Peyer's patch (tissue), 4 donors: ENCODE results near the gene PRICKLE4. TPM values are rescaled to one million over a fixed set of nuclear protein-coding genes. Genes with fewer than 3 reads are reported as not detected.

ENCODE experiments used
- DNase-seq, 3 donors: peaks; one replicate each; pipeline ENCODE4 v3.0.0-alpha.2; 2017 to 2019
- H3K27ac ChIP-seq, 4 donors: fragments of 200-600 bp; sonication (generic); one replicate each; pipeline ENCODE4 v1.5.1; 2016 to 2019
- H3K27me3 ChIP-seq, 2 donors: fragments of 200-600 bp; sonication (generic); one replicate each; pipeline ENCODE4 v1.5.1; 2019
- H3K36me3 ChIP-seq, 3 donors: fragments of 200-600 bp; sonication (generic); one replicate each; pipeline ENCODE4 v1.5.1; 2016 to 2019
- H3K4me1 ChIP-seq, 4 donors: fragments of 200-600 bp; sonication (generic); one replicate each; pipeline ENCODE4 v1.5.1; 2016 to 2019
- H3K4me3 ChIP-seq, 4 donors: fragments of 200-600 bp; sonication (generic); 1 replicate in 3 of 4; 2 replicates in 1 of 4; pipeline ENCODE4 v1.5.1; 2016 to 2019; ENCODE audit warnings: mild to moderate bottlenecking in 1 of 4
- H3K9me3 ChIP-seq, 4 donors: fragments of 200-600 bp; sonication (generic); one replicate each; pipeline ENCODE4 v1.5.1; 2016 to 2019; ENCODE audit warnings: mild to moderate bottlenecking in 1 of 4
- POLR2A ChIP-seq, 2 donors: fragments of 450-650 bp; IDR thresholded peaks; one replicate each; pipeline ENCODE4 v1.5.1; 2017; ENCODE audit warnings: antibody characterized with exemption in 2 of 2, mild to moderate bottlenecking in 2 of 2, moderate library complexity in 2 of 2
- total RNA-seq, 4 donors: library from RNA; depleted of rRNA; stranded (reverse); fragments of >200 nt; gene quantifications; one replicate each; pipeline ENCODE4 v1.1.0, GENCODE V29; 2016
- TF ChIP-seq, protein P1 (sequence below), 6 experiments: fragments of 450-650 bp in 4 of 6; fragments of 200-600 bp in 2 of 6; sonication (generic) in 1 of 6; IDR thresholded peaks; one replicate each; pipeline ENCODE4 v1.5.1; 2017 to 2019; ENCODE audit warnings: antibody characterized with exemption in 6 of 6, mild to moderate bottlenecking in 3 of 6, moderate library complexity in 1 of 6

PRICKLE4 gene
- total RNA-seq, 4 donors from 2014 or later, result 3.8 to 23.4 (median 16.8) TPM

GRCh38 chr6:41733707-41734665 lies 46.6 kb upstream of the PRICKLE4 start:
- Histone ChIP-seq H3K27me3 (no peaks in the 10 kb centered on the region), H3K27ac (peak overlapping the region; percentile 94 to 99 (median 98)), H3K4me1 (peaks cover 3 to 33% (median 9%) of the 10 kb centered on the region in 4 donors), H3K4me3 (peak overlapping the region; percentile 74 to 98 (median 90)), H3K36me3 (no peaks in the 10 kb centered on the region), H3K9me3 (no peaks in the 10 kb centered on the region)
- TF ChIP-seq, protein P1, sequence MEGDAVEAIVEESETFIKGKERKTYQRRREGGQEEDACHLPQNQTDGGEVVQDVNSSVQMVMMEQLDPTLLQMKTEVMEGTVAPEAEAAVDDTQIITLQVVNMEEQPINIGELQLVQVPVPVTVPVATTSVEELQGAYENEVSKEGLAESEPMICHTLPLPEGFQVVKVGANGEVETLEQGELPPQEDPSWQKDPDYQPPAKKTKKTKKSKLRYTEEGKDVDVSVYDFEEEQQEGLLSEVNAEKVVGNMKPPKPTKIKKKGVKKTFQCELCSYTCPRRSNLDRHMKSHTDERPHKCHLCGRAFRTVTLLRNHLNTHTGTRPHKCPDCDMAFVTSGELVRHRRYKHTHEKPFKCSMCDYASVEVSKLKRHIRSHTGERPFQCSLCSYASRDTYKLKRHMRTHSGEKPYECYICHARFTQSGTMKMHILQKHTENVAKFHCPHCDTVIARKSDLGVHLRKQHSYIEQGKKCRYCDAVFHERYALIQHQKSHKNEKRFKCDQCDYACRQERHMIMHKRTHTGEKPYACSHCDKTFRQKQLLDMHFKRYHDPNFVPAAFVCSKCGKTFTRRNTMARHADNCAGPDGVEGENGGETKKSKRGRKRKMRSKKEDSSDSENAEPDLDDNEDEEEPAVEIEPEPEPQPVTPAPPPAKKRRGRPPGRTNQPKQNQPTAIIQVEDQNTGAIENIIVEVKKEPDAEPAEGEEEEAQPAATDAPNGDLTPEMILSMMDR (IDR thresholded peaks at IDR 0.05), result peak in 2 of 6 experiments; percentile 14
- TF ChIP-seq POLR2A (IDR thresholded peaks at IDR 0.05), result peak in 1 of 2 donors; percentile 21
- peak; percentile 81 to 91 (median 87) for DNase-seq

DNA sequence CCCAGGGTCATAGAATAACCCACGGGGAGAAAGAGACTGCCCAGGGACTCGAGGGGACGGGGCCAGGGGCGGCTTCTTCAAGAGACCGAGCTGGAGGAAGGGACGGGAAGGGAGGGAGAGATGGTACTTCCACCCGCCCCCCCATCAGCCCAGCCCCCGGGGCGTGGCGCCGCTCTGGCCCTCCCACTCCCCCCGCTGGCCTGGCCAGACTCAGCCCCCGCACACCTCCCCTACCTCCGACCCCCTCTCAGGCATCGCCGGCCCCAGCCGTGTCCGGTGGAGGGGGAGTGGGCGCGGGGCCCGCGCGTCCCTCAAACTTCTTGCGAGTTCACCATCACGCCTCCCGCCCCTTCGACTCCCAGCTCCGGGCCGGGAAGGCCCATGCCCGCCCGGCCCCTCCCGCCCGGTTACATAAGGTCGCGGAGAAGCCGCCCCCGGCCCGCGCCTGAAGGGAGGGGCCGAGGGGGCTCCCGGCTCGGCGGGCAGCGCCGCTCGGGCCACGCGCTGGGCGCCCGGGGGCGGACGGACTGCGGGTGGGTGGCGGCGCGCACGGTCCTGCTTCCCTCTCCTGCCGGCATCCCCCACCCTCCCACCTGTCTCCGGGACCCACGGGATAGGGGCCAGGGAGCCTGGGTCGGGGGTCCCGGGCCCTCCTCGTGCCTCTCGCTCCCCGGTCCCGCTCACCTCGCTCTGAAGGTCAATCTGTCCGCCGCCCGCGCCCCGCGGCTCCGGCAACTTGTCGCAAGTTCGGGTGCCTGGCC lies 45.7 kb upstream of the PRICKLE4 start:
- TF ChIP-seq, protein P1 (IDR thresholded peaks at IDR 0.05), result no peak
- no peak for TF ChIP-seq POLR2A (IDR thresholded peaks at IDR 0.05)
- Histone ChIP-seq H3K4me1 (peaks cover 0 to 26% (median 9%) of the 10 kb centered on the region in 4 donors), H3K9me3 (no peaks in the 10 kb centered on the region), H3K4me3 (peak overlapping the region; percentile 74 to 98 (median 90)), H3K27me3 (no peaks in the 10 kb centered on the region), H3K36me3 (no peaks in the 10 kb centered on the region), H3K27ac (peak overlapping the region; percentile 94 to 99 (median 98))
- DNase-seq, result peak; percentile 85 to 94 (median 86)

DNA sequence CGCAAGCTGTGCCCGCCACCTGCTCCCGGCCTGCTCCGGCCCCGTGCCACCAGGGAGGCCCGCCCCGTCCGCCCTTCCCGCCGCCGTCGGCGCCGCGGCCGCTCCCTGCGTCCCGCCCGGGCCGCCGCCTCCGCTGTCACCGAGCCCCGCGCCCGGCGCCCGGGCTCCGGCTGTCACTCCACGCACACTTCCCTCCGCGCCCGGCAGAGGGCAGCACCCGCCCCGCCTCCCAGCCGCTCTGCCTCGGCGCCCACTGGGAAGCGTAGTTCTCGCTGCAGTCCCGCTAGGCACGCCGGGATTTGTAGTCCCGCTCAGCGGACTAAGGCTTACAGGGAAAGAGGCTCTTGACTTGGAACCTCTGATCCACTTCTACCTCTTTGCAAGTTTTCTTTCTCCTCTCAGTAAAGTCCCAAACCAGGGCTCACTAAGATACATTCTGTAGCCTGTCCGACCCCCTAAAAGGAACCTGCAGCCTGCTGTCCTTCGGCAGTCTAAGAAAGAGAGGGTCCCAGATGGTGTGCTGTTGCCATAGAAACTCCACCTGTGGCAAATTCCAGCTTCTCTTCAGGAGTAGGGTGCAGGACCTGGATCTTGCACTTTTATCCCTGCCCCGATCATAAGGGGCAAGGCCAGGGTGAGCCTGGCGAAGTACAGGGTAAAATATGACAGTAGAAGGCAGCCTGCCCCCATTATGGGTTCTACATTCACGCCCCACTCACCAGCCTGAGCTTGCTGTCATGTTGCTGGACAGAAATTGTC lies 45.0 kb upstream of the PRICKLE4 start, which contains the start of gene TFEB:
Gene TFEB (minus strand): TSS at position 182 of the 759 bp plus-strand sequence. CDS start 44,395 bp downstream, outside the sequence.
- peaks cover 0 to 26% (median 9%) of the 10 kb centered on the region in 4 donors for H3K4me1 ChIP-seq
- H3K9me3 ChIP-seq, result no peaks in the 10 kb centered on the region
- DNase-seq, result peak; percentile 95 to 98 (median 98)
- H3K27me3 ChIP-seq, result no peaks in the 10 kb centered on the region
- peak within 1 kb of the TSS; percentile 94 to 99 (median 98) for H3K27ac ChIP-seq
- H3K36me3 ChIP-seq, result no peaks in the 10 kb centered on the region
- H3K4me3 ChIP-seq, result peak within 1 kb of the TSS; percentile 74 to 98 (median 90)
- peak; percentile 40 to 82 for TF ChIP-seq POLR2A (IDR thresholded peaks at IDR 0.05)
- TF ChIP-seq, protein P1 (IDR thresholded peaks at IDR 0.05), result peak; percentile 88 to 99 (median 98)

DNA sequence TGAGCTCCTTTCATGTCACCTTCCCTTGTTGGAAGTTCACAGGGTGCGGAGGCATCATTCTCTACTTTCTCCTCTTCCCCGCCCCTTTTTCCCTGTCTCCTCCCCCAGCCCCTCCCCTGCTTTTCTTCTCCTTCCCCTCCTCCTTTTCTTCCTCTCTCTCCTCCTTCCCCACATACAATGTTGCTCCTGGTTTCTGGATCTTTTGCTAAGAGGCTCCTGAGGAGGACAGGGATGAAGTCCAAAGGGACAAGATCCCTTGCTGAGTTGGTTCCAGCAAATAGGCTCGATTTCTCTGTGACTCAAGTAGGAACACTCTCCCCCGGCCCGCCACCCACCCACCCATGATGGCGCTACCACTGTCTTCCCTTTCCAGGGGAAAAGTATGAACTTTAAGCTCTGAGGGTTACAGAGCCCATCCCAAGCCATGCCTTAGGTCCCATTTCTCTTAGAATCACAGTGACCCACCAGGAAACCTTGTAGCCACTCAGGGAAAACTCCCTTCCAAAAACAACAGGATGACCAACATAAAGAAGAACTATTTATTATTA lies 44.3 kb upstream of the PRICKLE4 start:
- Histone ChIP-seq H3K27me3 (no peaks in the 10 kb centered on the region), H3K36me3 (no peaks in the 10 kb centered on the region), H3K4me1 (peaks cover 0 to 27% (median 9%) of the 10 kb centered on the region in 4 donors), H3K9me3 (no peaks in the 10 kb centered on the region), H3K4me3 (peak overlapping the region in 1 of 4 donors; percentile 74), H3K27ac (peak overlapping the region in 1 of 4 donors; percentile 99)
- no peak for DNase-seq
- TF ChIP-seq POLR2A (IDR thresholded peaks at IDR 0.05), result no peak
- TF ChIP-seq, protein P1 (IDR thresholded peaks at IDR 0.05), result no peak
